GM19238 (cell line): Measurements from ENCODE around the gene PTGDR2.
"Not testable (repeated sequence)": the region's sequence is repeated elsewhere in the genome, so short reads cannot be mapped to it uniquely, and the experiment has no call there.

Experiments
- DNase-seq: peaks from one replicate; pipeline ENCODE4 v3.0.0; 2011; ENCODE audit warnings: low spot score; ENCODE audit not compliant: insufficient read length

Gene PTGDR2

DNA sequence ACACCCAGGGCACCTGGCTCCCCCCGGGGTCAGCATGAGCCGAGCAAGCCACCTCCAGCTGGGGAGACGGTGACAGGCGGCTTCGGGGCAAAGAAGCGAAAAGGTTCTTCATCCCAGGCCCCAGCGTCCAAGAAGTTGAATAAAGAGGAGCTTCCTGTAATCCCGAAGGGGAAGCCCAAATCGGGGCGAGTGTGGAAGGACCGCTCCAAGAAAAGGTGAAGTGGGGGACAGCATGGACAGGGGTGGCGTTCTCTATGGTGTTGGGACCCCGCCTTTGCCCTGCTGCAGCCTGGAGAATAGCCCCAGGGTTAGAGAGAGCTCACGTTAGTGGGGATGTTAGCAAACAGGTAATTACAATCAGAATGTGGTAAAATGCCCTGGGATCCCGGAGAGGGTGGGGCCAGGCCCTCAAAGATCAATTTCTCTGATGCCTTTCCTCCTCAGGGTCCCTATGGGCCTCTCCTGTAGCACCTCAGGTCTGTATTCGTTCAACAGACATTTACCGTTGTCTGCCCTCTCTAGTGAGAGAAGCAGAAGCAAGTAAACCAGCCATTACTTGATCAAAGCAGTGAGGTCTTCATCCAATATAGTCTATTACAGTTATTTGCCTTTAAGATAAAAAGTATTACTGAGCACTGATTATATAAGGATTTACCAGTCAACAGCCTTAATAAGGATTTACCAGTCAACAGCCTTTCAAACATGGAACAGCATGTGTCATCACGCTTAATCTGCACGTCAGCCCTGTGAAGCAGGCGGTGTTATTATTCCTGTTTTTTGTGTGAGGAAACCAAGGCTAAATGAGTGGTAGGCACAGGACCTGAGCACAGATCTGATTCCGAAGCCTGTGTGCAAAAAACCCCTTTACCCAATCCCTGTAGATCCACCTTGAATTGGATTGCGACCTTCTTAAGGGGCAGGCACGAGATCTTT is 12.8 kb downstream of the PTGDR2 start:
- no peak for DNase-seq

DNA sequence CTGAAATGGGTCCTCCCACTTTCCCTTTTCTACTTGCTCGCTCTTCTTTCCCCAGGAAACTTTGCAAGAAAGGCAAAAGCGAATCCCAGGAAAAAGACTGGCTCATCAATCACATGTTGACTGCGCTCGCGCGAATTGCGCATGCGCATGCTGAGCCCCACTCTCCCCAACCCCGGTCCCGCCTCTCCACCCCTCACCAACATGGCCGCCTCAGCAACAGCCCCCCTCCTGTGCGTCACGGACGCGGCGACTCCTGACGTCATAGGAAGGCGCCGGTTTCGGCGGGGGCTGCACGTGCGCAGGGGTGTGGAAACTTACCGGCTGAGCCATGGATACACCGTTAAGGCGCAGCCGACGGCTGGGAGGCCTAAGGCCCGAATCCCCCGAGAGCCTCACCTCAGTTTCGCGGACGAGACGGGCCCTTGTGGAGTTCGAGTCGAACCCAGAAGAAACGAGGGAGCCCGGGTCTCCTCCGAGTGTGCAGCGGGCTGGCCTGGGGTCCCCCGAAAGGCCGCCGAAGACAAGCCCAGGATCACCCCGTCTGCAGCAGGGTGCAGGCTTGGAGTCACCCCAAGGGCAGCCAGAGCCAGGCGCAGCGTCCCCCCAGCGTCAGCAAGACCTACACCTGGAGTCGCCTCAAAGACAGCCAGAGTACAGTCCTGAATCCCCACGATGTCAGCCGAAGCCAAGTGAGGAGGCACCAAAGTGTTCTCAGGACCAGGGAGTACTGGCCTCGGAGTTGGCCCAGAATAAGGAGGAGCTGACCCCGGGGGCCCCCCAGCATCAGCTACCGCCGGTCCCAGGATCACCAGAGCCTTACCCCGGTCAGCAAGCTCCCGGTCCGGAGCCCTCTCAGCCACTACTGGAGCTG is 13.7 kb downstream of the PTGDR2 start, which contains the start of gene CCDC86:
CCDC86 (plus strand) TSS at position 317 of the 871 bp plus-strand sequence; CDS start at position 329, 12 bp downstream.
- peak; percentile 99 for DNase-seq

DNA sequence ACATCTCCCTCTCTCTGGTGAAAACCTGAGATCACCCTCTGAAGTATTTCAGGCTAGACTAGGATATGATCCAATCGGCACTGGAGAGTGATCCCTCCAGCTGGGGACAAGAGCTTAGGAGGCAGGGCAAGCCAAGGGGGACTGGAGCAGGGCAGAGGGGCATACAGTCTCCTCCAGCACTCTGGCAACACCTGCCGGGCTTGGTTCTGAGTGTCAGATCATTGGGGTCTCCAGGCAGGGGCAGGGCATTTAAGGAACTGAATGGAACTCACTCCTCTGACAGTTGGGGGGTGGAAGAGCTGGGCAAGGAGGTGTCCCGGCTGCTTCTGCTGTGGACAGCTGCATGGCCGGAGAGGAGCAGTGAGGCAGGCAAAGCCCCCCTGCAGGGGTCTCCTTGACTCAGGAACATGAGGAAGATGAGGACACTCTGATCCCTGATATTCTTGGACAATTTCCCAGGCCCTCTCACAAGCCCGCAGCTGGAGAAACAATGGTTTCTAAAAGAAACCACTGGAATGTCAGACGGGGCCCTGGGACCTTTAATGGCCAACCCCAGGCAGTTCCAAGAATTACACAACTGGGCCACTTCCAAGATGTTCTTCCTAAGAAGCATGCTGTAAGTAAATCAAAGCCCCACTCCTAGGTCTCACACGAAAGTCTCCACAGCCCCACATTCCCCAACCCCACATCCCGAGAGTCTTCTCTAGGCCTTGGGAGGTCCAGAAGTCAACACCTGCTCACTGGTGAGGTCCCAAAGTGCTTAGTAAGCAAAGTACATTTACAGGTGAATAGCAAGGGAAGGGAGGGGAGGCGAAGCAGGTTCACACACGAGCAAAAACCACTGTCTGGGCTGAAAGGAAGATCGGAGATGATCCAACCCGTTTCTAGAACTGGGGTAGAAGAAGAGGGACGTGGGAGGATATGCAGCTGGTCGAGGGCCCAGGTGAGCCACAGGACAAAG is 15.0 kb downstream of the PTGDR2 start:
- DNase-seq = no peak

DNA sequence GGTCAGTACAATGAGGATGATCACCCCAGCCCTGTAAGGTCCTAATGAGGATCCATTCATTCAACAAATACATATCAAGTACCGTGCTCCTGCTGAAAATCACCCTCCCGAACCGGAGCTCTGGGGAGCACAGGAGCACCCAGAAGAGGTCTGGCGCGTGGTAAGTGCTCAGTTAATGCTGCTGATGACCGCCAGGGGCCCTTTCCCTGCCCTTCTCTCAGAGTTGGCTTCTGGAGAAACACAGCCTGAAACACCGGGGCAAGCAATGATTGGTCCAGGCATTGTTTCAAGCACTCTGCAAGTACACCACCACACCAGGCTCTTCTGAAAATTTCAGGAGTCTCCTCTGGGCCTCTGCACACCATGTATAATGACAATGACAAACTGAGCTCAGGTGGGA is 17.6 kb downstream of the PTGDR2 start:
- no peak for DNase-seq

DNA sequence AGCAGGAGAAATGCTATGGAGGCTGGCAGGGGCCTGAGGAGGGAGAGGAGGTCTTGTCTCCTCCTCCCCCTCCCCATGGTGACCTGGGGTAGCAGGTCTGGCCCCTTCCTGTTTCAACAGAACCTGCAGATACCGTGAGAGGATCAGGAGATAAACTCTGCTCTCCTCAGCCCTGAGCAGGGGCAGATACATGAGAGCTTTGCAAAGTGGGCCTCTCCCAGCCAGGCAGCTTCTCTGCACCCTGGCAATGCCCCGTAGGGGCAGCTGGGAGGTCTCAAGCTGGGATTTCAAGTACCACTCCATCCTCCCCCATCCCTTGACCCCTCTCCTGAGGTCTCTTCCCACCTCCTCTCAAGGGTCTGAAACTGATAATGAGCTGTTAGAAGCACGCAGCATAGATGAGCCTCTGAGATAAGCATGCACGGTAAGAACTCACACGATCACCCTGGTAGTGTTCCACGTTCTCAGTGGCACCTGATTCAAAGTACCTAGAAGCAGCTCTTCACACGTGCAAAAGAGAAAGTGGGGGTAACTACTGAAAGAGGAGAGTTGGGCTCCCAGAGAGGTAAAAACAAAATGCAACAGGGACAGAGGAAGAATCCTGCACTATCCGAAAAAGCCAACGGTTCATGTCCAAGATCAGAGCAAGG is 18.8 kb downstream of the PTGDR2 start:
- no peak for DNase-seq

DNA sequence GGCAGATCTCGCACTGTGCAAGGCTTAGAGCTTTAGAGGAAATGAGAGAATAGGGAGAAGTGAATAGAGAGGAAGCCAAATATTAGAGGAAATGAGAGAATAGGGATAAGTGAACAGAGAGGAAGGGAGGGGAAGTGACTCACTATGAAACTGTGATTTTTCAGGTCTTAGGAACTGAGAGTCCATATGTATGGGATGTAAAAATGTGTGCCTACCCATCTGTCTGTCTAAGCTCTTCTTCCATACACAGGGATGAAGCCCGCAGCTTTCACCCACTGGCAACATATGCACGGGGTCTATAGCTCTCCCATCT is 20.3 kb downstream of the PTGDR2 start:
- DNase-seq = no peak

DNA sequence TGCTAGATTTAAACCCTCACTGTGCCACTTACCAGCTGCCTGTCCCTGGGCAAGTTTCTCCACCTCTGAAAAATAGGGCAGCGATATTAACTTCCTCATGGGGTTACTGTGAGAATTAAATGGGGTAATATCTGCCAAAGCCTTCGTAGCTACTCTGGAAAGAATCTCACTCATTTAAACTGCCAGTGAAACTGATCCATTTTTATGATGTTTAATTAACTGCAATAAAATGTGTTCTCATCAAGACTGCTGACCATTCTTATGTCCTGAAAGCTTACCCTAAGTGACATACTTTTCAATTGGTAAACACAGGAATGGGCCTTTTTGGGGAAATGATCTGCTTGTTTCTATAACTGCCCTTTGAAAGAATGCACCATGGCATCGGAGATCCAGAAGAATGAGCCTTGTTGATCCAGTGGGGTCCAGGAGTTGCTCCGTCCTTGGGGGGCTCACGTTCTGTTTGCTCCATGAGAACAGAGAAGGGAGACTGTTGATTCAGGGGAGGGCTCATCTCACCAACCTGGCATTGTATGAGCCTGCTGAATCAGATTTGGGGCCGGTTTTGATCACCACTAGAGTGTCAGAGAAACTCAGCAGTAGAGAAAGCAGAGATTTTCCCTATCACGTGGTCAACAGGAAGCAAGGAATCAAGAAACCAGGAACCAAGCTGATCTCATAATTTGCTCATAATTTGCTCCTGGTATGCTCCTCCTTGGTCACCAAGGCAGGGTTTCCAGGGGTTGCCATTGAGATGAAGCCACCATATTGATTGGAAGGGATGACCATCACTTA is 20.8 kb downstream of the PTGDR2 start:
- no peak for DNase-seq

DNA sequence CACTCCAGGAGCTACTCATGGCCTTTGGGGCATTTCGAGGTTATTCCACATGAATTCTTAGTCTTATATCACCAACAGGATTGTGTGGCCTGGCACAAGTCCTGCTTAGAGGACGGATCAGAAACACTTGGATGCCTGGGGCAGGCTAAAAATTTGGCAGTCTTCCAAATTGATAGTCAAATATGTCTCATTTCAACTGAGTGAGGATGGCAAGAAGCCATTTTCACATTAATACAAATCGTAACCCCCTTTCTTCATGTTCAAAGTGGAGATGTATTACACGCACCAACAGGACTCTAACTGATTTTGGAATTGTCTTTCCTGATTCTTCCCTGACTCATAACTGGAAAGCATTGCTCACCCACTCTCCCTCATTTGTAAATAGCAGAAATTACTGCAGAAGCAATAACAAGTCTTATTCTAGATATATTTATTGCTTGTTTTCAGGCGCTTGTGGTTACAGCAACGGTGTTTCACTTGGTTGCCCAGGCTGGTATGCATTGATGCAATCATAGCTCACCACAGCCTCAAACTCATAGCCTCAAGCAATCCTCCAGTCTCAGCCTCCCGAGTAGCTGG is 24.2 kb downstream of the PTGDR2 start:
- no peak for DNase-seq

DNA sequence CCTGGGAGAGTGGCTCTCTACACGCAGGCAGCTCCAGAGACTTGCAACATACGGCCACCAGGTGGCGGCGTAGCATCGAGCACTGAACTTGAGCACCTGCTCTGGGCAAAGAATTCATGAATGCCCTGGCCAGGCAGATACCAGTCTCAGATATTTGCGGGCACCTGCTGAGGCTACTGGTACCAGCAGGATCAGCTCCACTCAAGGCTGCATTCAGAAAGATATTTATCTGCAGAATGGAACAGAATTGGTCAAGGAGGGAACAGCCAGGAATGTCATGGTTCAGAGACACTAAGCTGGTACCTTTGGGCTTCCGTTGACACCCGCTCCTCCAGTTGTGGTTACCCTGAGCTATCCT is 24.6 kb downstream of the PTGDR2 start:
- DNase-seq = peak; percentile 72

DNA sequence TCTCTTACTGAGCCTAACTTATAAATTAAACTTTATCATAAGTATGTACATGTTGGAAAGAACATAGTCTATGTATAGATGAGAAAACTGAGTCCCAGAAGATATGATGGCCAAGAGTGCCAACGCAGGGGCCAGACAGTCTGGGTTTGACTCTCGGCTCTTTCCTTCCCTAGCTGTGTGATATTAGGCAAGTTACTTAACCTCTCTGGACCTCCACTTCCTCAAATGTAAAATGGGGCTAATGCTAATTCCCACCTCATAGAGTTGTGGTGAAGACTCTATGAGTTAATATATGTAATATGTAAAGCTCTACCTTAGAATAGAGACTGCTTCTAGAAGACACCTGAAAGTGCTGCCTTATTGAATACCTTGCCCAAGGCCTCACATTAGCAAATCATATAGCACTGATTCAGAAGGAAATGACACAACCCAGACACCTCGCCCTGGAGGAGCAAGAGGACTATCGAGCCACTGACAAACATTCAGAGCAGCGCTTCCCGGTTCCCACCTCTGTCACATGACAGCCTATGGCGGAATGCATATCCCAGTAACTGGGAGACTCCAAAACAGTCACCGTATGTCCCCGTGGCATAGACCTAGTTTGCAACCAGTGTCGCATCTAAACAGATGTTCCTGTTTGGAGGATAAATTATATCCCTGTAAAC is 25.1 kb downstream of the PTGDR2 start:
- no peak for DNase-seq

DNA sequence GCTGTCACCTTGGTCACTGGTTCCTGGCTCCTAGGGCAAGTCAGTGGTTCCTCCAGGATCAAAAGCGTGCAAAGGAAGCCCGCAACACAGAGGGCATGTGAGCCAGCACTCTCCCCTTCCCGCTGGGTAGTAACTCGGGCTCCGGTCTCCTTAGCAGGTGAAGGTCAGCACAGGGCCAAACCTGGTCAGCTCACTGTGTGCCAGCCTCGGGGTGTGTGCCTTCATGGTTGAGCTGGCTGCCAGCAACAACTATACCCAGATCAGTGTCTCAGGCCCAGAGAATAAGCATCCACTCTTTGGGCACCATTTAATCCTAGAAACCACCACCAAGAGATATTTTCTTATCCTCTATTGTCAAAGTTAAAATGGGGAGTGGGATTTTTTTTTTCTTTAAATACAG is 30.0 kb downstream of the PTGDR2 start:
- DNase-seq = no peak

DNA sequence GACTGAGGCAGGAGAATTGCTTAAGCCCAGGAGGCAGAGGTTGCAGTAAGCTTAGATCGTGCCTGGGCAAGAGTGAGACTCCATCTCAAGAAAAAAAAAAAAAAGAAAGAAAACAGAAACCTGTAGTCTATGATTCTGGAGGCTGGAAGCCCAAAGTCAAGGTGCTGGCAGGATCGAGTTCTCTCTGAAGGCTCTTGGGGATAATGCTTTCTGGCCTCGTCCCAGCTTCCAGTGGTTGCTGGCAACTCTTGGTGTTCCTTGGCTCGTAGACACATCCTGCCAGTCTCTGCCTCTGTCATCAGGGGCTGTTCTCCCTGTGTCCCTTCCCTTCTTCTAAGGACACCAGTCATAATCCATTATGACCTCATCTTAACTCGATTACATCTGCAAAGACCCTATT is 30.6 kb downstream of the PTGDR2 start:
- no peak for DNase-seq

DNA sequence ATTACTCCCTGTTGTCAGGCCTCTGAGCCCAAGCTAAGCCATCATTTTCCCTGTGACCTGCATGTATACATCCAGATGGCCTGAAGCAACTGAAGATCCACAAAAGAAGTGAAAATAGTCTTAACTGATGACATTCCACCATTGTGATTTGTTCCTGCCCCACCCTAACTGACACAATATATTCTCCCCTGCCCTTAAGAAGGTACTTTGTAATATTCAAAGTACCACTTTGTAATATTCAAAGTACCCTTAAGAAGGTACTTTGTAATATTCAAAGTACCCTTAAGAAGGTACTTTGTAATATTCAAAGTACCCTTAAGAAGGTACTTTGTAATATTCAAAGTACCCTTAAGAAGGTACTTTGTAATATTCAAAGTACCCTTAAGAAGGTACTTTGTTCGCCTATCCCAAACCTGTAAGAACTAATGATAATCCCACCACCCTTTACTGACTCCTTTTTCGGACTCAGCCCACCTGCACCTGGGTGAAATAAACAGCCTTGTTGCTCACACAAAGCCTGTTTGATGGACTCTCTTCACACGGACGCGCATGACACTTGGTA is 31.9 kb downstream of the PTGDR2 start:
- DNase-seq = not testable (repeated sequence)

DNA sequence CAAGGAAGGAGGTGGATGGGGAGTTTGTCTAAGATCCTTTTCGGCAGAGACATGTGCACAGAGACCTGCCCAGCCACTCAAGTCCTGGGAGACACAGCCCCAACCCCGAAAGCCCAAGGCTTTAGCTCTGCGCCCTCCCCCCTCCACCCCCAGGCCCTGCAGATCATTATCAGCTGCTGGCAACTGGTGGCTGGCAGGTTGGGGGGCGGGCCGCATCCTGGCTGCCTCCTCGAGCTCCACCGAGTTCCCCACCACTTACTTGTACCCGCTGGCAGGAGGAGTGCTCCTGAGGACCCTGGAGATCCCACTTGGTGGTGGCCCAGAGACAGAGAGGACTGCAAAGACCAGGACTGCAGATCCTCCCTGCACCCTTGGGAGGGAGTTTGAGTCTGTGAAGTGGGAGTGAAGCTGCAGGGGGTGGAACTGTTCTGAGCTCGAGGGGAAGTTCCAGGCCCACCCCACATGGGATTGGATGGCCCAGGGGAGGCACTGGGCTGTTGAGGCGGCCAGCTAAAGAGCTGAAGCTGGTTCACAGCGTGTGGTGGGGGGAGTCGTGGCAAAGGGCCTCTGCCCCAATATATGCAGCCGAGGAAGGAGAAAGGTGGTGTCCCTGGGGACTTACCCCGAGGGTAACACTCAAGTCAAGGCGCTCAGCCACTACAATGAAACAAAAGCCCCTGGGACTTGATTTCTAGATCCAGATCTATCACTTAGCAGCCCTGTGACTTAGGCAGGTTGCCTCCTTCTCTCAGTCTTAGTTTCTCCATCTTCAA is 33.7 kb downstream of the PTGDR2 start:
- DNase-seq = no peak

DNA sequence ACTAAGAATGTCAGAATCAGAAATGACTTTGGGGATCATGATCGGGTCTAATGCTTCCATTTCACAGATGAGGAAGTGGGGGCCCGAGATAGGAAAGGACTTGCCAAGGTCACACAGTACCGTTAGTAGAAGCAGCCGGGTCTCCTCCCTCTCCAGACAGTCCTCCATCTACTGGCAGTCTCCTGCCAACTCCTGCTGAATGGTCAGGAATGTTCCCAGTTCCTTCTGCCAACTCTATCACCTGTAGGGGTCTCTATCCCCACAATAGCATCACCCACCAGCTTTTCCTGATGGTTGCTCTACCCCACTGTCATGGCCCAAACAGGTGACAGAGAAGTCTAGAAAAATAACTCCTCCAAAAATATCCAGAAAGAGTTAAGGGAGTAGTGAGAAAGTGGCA is 37.7 kb downstream of the PTGDR2 start:
- no peak for DNase-seq

DNA sequence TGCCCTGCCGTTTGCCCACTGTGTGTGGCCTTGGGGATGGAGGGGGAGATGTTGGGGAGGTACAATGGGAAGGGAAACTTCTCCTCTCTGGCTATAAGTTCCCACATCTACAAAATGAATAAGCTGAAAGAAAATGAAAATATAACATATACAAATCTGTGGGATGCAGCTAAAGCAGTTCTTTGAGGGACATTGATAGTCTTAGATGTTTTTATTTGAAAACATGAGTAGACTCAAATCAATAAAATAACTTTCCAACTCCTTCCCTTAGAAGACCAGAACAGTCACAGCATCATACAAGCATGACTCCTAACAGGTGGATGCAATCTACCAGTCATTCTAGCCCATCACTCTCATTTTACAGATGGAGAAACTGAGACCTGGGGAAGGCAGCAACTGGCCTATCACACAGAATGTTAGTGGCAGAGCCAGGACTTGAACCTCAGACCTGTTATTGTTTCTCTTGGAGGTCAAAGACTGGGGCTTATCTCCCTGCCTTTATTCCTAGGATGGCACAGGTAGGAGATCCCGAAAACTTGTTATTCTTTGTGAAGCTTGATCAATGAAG is 39.1 kb downstream of the PTGDR2 start:
- DNase-seq = no peak

DNA sequence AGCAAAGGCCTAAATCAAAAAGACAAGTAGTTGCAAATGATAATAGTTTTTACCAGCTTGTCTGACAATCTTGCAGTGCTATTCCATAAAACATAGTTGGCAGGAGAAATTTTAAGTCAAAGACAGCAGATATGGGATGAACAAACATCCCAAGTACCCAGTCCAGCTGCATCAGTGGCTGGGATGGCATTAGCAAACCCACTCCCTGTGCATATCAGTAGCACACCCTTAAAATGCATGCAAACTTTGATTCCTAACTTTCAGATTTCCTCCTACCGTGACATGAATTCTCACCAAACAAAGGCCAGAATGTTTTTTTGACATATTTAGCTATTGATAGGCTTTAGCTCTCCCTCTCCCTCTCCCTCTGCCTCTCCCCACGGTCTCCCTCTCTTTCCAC is 41.6 kb downstream of the PTGDR2 start:
- DNase-seq = no peak

DNA sequence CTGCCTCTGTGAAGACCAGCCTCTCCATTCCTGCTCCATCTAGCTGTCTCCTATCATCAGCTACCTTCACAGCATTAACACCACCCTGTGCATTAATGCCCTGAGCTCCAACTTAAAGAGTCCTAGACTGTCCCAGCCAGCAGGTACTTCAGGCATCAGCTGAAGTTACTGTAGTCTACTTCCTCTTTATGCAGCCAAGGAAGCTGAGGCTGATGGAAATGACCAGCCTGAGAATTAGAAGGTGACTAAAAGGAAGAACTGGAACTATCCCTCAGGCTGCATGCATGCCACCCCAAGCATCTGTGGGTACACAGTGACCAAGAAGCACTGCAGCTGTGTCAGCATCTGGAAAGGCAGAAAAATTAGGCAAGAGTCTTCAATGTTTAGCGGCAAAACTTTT is 42.4 kb downstream of the PTGDR2 start:
- DNase-seq = no peak
